HL-60/S4 (cell line): ENCODE data around the gene NKX1-2.

Experiments used
- in situ Hi-C: fragments of 300-500 bp; cut with MboI; formaldehyde crosslinking; loops from 2 replicates; pipeline ENCODE4 v1.14.3; 2022; ENCODE audit warnings: low sequenced_read_pairs

Gene NKX1-2

DNA sequence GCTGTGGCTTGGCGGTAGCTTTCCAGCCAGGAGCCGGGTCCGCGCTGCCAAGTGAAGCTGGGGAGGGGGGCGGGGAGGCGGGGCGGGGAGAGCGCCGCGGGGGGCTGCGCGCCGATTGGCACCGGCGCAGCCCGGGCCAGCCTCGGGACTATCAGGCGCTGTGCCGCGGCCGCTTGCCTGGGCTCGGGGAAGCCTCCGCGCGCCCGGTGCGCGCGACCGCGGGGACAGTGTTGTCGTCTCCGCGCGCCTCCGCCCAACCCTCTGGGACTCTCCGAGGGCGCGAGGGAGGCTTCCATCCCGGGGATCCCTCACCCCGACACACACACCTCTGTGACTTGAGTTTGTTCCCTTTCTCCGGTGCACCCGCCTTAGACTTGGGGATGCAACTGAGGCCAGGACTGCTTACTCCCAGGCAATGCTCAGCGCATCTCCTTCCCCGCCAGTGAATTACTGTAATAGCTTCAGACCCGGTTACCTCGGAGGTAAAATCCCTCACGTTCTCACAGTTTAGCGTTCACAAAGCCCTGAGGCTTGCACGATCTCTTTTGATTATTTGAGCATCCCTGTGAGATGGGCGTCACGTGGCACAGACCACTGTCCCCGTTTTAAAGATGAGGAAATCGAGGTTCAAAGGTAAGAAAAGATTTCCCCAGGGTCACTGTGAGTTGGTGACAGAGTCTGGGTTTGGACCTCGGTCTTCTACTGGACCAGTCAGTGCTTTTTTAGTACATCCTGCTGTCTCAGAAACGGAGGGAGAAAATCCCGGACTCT is at the start of gene NKX1-2:
TSS of gene NKX1-2 (minus strand) at position 24 of the 771 bp plus-strand sequence. CDS start 92 bp downstream, outside the sequence.
- in situ Hi-C loops = no loop called here

DNA sequence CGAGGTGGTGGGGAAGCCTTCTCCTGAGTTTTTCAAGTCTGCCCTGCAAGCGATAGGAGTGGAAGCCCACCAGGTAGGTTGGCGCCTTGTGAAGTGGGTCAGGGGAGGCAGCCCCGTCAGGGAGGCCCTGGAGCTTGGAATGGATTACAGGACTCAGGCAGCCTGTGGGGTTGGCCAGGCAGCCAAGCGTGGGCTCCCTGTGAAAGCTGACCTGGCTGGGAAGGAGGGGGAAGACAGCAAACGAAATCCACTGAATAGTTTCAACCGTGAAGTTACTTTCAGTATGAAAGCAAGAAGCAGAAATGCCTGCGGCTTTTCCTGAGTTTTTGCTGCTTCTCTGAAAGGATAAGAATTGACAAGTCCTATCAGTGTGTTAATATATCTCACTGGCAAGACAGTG is 48.2 kb upstream of the NKX1-2 start:
- in situ Hi-C loops = no loop called here

DNA sequence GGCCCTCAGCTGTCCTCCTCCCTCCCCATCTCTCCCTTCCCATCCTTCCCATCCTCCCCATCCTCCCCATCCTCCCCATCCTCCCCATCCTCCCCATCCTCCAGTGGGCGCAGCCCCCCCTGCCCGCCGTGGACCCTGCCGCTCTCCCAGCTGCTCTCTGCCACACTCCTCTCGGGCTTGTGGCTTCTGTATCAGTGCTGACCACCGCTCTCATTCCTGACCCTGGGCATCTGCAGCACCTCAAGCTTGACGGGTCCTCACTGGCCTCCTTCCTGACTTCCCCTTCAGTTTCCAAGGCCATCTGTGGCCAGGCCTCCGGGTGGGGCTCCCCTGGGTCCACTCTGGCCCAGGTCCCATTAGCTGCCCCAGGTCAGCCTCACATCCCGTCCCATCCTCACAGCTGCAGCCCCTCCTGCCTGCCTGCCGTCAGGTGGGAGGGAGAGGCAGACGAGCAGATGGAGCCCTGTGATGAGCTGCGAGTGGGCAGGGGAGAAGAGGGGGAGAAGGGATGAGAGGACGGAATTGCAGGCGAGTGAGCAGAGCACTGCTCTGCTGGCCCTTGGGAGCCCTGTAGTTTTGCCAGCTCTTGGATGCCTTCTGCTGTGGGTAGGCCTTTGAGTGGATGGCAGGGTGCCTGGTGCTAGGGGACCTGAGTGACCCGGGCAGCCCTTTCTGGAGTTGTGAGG is 47.5 kb upstream of the NKX1-2 start:
- in situ Hi-C loops = no loop called here

DNA sequence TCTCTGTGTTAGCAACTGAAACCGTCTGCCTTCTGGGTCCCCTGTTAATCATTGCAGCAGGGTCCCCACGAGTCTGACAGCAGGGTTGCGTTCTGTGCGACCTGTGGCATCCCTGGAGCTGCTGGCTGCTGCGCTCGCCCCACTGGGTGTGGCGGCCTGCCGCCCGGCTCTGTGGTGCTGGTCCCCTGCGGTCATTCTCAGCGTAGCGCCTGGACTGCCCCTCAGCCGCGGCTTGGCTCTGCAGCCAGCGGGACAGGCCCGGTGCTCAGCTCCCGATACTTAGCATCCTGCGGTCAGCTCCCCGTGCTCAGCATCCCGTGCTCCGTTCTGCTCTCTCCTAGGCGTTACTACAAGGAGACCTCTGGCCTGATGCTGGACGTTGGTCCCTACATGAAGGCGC is 46.8 kb upstream of the NKX1-2 start:
- in situ Hi-C loops = no loop called here

DNA sequence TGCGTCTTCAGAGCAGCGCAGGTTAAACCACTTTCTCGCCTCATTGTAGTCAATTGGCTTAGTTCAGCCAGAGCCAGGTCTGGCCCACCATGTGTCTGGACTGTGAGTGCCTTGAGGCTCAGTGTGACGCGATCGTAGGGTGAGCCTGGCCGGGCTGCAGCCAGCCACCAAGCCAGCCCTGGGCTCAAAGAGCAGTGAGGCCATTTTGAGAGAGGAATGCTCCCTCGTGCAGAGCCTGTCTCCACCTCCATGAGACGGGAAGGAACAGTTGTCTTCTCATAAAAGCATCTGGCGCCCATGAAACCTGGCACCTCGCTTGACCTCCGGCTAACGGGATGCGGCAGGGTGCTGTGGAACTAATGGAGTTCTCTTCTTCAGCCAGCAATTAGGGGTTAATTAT is 46.3 kb upstream of the NKX1-2 start:
- in situ Hi-C loops = no loop called here

DNA sequence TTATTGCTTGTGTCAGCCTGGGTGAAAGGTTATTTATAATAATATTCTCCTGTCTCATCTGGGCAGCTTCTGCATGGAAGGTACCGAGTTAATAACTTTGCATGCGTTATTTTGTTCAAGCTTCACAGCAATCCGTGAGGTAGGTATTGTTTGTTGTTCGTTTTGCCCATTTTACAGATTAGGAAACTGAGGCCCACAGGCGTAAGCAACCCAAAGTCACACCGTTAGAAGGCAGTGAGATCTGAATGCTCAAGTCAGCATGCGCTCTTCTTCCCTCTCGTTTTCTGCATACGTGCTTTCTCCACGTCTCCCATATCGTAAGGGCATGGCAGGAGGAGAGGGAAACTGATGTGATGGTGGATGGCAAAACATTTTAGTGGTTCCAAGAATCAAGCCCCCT is 45.9 kb upstream of the NKX1-2 start:
- in situ Hi-C loops = no loop called here

DNA sequence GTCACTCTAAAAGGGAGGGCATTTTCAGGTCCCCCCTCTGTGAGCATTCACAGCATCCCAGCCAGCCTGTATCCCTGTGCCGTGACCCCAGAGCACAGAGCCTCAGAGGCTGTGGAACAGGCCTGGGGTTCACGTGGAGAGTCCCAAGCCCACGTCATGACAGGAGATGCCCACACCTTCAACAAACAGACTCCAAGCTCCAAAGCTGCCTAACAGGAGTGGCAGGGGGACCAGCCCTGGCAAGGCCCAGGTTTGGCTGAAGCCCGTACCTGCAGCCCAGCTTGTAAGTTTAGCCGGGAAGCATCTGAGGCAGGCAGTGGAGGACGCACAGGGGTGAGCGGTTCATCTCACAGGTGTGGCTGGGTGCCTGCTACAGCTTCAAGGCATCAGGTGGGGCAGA is 45.3 kb upstream of the NKX1-2 start:
- in situ Hi-C loops = no loop called here

DNA sequence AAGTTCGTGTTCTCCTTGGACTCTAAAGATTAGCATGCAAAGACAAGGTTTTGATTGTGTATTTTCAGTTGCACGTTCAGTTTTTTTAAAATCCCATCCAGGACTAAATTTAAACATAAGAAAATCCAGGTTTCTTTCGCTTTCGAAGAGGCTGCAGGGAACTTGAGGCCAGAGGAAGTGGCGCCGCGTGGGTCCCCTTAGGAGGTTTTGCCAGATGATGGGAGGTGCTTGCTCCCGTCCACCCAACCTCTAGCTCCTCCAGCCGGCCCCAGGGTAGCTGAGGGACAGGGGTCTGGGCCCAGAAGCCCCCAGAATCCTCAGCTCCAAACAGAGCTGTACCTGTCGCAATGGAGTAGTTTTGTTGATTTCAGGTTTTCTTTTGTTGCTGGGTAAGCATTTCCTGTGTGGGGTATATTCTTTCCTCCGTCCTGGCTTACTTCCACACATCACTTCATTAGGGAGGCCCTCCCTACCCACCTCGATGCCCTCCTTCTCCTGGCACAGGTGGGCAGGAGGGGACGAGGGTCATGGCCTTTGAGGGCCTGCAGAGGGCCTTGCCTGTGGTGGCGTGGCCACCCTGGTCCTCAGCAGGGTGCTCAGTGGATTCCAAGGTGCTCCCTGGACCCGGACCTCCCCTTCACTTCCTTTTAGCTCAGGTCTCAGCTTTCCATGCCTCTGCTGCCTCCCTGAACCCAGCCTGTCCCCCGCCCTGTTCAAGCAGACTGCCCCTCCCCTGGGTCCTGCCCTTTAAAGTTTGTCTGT is 44.4 kb upstream of the NKX1-2 start:
- in situ Hi-C loops = no loop called here

DNA sequence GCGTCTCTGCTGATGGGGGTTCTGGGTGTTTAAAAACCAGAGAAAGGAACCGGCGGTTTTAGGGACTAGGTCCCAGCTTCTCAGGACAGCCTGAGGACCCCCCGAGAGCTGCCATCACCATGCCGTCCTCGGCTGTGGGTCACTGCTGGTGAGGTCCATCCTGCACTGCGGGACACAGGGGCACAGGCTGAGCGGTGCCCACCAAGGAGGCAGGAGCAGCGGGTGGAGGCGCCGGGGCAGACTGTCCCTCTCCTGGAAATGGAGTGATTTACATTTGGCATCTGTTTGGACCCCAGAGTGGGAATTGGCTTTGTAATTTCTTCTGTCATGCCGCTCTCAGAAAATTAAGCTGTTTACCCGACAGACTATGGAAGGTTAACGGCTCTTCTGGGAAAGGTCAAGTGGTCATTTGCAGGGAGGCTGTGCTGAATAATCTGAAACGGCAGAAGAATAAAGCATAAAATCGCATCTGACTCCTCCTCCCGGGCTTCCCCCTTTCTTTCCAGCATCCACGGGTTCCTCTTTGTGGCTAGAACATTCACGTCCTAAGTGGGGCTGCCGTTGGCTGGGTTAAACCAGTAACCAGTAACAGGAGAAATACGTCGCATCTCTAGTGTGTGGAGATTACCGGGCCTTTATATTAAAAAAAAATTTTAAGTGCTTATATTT is 43.5 kb upstream of the NKX1-2 start:
- in situ Hi-C loops = no loop called here

DNA sequence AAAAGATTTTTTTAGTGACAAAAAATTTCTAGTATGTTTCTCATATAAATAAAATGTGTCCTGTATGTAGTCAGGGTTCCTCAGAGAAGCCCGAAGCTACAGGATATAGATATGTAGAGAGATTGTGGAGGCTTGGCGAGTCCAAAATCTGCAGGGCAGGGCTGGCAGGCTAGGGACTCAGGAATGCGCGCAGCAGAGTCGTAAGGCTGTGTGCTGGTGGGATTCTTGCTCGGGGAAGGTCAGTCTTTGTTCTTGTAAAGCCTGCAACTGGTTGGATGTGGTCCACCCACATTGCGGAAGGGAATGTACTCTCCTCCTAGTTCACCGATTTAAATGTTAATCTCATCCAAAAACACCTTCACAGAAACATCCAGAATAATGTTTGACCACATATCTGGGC is 42.4 kb upstream of the NKX1-2 start:
- in situ Hi-C loops = no loop called here

DNA sequence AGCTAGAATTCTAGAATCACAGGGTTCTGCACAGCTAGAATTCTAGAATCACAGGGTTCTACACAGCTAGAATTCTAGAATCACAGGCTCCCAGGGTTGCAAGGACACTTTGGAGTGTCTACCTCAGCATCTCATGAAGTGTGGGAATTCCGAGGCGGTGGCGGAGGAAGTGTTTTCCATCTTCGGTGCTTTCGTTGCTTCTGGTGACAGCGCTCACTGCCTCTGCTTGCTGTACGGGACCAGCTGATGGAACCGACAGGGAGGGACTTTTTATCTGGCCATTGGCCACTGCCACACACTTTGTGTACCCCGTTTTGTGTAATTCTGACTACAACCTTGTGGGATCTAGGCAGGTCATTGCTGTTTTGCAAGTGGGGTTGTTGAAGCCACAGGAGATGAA is 41.3 kb upstream of the NKX1-2 start:
- in situ Hi-C loops = no loop called here

DNA sequence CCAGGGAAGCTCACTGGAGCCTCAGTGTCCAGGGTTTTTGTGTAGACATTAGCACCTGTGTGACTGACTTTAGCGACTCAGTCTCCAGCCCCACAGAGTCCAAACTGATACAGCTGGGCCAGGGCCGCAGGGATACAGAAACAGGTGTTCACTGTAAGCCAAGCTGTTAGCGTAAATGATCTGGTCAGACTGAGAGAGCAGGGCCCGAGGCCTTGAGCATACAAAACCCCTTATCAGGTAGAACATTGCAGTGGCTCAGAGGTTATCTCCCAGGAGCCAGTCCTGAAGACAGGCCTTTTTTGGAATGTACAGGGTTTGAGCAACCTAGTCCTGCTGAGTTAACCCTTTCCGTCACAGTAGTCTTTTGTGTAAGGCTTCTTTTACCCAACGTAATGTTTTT is 36.8 kb upstream of the NKX1-2 start:
- in situ Hi-C loops = no loop called here

DNA sequence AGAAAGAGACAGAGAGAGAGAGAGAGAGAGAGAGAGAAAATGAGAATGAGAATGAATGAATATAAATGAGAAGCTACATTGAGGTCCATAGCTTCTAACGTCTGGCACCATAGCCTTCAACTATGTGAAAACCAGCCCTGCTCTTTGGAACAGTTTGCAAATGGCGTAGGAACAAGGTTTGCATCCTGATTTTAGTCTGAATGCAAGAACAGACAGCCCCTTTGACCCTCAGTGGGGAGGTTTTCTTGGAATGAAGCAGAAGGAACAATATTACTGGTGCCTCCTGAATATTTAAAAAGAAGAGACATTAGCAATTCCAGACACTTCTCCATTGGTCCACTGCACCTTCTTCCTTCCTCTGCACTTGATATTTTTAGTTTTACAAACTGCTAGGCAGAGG is 34.8 kb upstream of the NKX1-2 start:
- in situ Hi-C loops = no loop called here

DNA sequence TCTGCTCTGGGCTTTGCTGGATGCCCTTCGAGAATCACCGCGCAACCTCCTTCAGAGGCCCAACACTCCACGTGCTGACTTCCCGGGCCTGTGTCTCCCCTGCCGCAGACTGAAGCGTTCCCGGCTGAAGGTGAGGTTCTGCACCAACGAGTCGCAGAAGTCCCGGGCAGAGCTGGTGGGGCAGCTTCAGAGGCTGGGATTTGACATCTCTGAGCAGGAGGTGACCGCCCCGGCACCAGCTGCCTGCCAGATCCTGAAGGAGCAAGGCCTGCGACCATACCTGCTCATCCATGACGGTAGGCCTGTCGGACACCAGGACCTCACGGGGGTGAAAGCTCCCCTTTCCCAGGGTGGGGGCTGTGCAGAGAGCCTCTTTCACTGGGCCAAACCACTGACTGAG is 34.2 kb upstream of the NKX1-2 start:
- in situ Hi-C loops = no loop called here

DNA sequence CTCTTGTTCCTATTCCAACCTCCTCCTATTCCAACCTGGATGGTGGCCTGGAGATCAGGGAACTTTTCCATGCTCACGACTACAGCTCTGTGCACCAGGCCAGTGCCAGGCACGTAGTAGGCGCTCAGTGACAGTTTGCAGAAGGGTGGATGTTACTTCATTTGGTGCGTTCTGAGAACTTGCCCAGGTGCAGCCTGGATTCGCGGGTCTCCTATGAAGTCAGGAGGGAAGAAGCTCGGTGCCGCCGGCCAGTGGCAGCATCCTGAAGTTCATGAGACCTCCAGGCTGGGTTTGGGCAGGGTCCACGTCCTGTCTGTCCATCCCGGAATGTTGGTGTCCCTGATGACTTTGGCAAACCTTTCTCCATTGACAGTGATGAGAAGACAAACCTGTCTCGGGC is 33.0 kb upstream of the NKX1-2 start:
- in situ Hi-C loops = no loop called here

DNA sequence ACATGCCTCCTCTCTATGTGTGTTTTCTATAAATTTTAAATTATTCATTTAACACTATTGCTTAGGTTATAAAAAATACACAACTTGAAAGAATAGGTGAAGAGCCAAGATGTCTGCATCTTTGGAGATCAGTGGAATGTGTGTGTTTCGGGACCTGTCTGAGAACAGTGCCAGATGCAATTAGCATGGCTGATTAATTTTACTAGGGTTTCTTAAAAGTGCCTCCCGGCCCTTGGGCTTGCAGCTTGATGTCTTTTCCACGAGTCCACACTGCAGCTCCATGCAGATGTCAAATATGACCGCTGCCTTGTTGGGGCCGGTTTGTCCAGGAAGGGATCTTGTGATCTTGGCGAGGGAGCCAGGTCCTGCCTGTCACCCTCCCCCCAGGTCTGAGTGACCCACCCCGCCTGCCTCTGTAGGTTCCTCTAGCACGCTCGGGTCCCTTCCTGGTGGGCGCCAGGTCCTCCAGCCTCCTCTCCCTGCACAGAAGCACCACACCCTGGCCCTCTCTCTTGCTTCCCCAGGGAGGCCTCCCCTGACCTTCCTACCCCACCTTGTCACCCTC is 32.5 kb upstream of the NKX1-2 start:
- in situ Hi-C loops = no loop called here

DNA sequence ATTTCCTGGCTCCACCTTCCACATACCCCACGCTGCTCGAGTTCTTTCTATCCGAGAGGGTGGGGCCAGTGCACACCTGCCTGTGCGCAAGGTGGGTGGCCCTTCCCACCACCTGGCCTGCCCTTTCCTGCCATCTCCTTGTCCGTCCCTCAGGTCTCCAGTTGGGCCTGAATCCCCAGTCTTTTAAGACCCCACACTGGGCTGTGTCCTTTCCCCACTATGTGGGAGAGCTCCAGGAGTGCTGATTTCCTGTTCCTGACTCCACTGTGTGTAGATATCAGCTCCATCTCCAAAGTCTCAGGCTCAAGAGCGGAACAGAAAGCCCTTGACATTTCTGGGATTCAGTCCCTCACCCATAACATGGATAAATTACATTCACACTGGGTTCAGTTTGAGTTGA is 31.9 kb upstream of the NKX1-2 start:
- in situ Hi-C loops = no loop called here

DNA sequence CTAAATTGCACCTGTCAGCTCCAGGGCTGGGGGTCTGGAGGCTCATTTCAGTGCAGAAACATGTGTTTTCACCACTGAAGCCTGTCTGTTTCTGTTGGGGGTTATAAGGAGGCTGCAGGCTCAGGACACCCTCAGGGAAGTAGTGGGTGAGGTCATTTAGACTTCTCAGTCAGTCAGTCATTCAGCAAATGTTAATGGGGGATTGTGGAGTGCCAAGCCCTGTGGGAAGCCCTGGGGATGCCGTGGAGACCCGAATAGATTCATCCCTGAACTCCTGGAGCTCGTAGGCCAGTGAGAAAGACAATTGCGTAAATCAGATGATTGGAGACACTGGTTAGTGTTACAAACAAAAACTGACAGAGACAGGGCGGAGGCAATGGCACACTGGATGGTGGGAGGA is 31.0 kb upstream of the NKX1-2 start:
- in situ Hi-C loops = no loop called here

DNA sequence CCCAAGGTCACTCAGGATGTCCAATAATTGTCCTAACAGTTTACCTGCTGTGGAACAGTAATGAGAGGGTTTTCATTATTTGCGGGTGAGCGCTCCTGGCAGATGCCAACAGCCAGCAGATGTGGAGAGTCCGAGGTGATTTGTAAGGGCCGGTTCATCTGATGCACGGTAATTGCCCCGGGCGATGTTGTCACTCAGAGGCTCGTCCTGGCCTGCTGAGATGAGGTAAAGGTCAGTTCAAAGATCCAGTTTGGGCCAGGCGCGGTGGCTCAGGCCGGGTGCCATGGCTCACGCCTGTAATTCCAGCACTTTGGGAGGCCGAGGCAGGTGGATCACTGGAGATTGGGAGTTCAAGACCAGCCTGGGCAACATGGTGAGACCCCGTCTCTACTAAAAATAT is 28.7 kb upstream of the NKX1-2 start:
- in situ Hi-C loops = no loop called here

DNA sequence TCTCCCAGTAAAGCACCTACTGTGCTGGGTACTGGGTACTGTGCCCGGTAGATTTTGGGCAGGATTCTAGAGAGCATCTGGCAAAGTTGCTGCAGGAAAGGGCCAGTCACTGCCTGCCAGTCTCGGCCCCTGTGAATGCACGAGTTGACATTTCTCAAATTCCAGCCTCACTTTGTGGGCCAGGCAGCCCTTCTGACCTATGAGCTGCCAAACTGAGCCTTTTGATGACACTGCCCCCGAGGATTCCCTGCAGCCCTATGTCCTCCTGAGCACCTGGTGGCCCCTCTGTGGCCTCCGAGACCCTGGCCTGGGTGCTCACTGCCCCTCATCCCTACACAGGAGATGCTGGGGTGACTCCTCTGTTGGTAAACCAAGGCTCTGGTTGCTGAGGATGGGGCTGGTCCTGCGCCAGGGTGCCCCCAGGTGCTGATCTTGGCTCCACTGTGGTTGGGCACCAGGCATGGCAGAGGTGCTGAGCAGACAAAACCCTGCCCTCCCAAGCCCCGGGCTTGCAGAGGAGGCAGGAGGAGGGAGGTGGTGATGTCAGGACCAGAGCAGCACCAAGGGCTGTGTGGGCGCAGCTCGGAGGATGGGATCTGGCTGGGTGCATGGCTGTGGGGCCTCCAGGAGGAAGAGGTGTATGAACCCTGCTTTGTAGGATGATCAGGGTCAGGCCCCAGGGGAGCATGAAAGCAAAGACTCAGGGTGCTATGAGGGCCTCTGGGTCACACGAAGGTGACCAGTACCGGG is 28.0 kb upstream of the NKX1-2 start:
- in situ Hi-C loops = no loop called here
